Liver (tissue), 9 donors: ENCODE results near the gene XXYLT1. TPM values are rescaled to one million over a fixed set of nuclear protein-coding genes. Genes with fewer than 3 reads are reported as not detected.
A peak's percentile ranks its signal among the peaks of the same experiment; 100 is the strongest.

ENCODE experiments used
- DNase-seq: peaks from one replicate; pipeline ENCODE4 v3.0.0-alpha.2; 2017; ENCODE audit warnings: low spot score
- H3K27ac ChIP-seq, 2 donors: one replicate each; pipeline ENCODE4 v1.7.0; 2013; ENCODE audit warnings: inconsistent platforms in 2 of 2, low read length in 2 of 2, control low read depth in 1 of 2, low read depth in 1 of 2, mild to moderate bottlenecking in 1 of 2
- H3K27me3 ChIP-seq, 4 donors: one replicate each; pipeline versions ENCODE4 v1.6.1 to v1.7.0; 2013; ENCODE audit warnings: low read length in 3 of 4, inconsistent platforms in 1 of 4, mild to moderate bottlenecking in 1 of 4, moderate library complexity in 1 of 4; ENCODE audit not compliant: control insufficient read depth in 4 of 4, insufficient read depth in 4 of 4
- H3K36me3 ChIP-seq, 4 donors: one replicate each; pipeline versions ENCODE4 v1.6.1 to v1.7.0; 2013; ENCODE audit warnings: low read length in 3 of 4, mild to moderate bottlenecking in 3 of 4, low read depth in 1 of 4, moderate library complexity in 1 of 4; ENCODE audit not compliant: control insufficient read depth in 4 of 4, insufficient read depth in 3 of 4
- H3K4me1 ChIP-seq, 4 donors: one replicate each; pipeline versions ENCODE4 v1.6.1 to v1.7.0; 2013; ENCODE audit warnings: low read length in 3 of 4, mild to moderate bottlenecking in 3 of 4, moderate library complexity in 1 of 4; ENCODE audit not compliant: control insufficient read depth in 4 of 4, insufficient read depth in 4 of 4
- H3K4me3 ChIP-seq, 3 donors: one replicate each; pipeline versions ENCODE4 v1.6.1 to v1.7.0; 2013; ENCODE audit warnings: low read length in 3 of 3, control low read depth in 1 of 3, low read depth in 1 of 3, mild to moderate bottlenecking in 1 of 3
- H3K9ac ChIP-seq, 2 donors: one replicate each; pipeline ENCODE4 v1.7.0; 2013; ENCODE audit warnings: low read length in 2 of 2, mild to moderate bottlenecking in 2 of 2, moderate library complexity in 2 of 2, control low read depth in 1 of 2, low read depth in 1 of 2
- H3K9me3 ChIP-seq, 4 donors: one replicate each; pipeline versions ENCODE4 v1.6.1 to v1.7.0; 2013; ENCODE audit warnings: low read length in 3 of 4; ENCODE audit not compliant: control insufficient read depth in 4 of 4
- CTCF ChIP-seq: fragments of 150-350 bp; IDR thresholded peaks from 2 replicates; pipeline ENCODE4 v1.5.1; 2017; ENCODE audit warnings: improper control_type of control experiment, low read depth, low read length; ENCODE audit not compliant: missing input control
- EGR1 ChIP-seq, 2 donors: IDR thresholded peaks; 2 replicates each; pipeline ENCODE4 v1.6.1; 2016 to 2018; ENCODE audit warnings: antibody characterized with exemption in 2 of 2, low read depth in 2 of 2
- FOXA1 ChIP-seq: IDR thresholded peaks from 2 replicates; pipeline ENCODE4 v1.6.1; 2016; ENCODE audit warnings: antibody characterized with exemption
- FOXA2 ChIP-seq: IDR thresholded peaks from 2 replicates; pipeline ENCODE4 v1.6.1; 2016; ENCODE audit warnings: antibody characterized with exemption
- GABPA ChIP-seq, 2 donors: IDR thresholded peaks in 1 of 2; conservative IDR thresholded peaks in 1 of 2; 2 replicates each; pipeline ENCODE4 v1.6.1; 2016; ENCODE audit warnings: antibody characterized with exemption in 2 of 2, mild to moderate bottlenecking in 1 of 2, moderate library complexity in 1 of 2
- HNF4A ChIP-seq, 2 donors: conservative IDR thresholded peaks; 2 replicates each; pipeline ENCODE4 v1.6.1; 2016; ENCODE audit warnings: antibody characterized with exemption in 2 of 2, mild to moderate bottlenecking in 2 of 2
- HNF4G ChIP-seq: IDR thresholded peaks from 2 replicates; pipeline ENCODE4 v1.6.1; 2016; ENCODE audit warnings: antibody characterized with exemption
- MAX ChIP-seq: IDR thresholded peaks from 2 replicates; pipeline ENCODE4 v1.6.1; 2016; ENCODE audit warnings: antibody characterized with exemption
- NR2F2 ChIP-seq: IDR thresholded peaks from 2 replicates; pipeline ENCODE4 v1.6.1; 2016; ENCODE audit warnings: antibody characterized with exemption
- RAD21 ChIP-seq, 2 donors: IDR thresholded peaks; 2 replicates each; pipeline ENCODE4 v1.6.1; 2016; ENCODE audit warnings: antibody characterized with exemption in 2 of 2, mild to moderate bottlenecking in 2 of 2
- REST ChIP-seq: IDR thresholded peaks from 2 replicates; pipeline ENCODE4 v1.6.1; 2016; ENCODE audit warnings: antibody characterized with exemption, mild to moderate bottlenecking
- SP1 ChIP-seq: IDR thresholded peaks from 2 replicates; pipeline ENCODE4 v1.6.1; 2018; ENCODE audit warnings: antibody characterized with exemption, mild to moderate bottlenecking
- TAF1 ChIP-seq: conservative IDR thresholded peaks from 2 replicates; pipeline ENCODE4 v1.6.1; 2016; ENCODE audit warnings: antibody characterized with exemption, mild to moderate bottlenecking
- YY1 ChIP-seq: IDR thresholded peaks from 2 replicates; pipeline ENCODE4 v1.6.1; 2016; ENCODE audit warnings: antibody characterized with exemption, mild to moderate bottlenecking
- ZBTB33 ChIP-seq: IDR thresholded peaks from 2 replicates; pipeline ENCODE4 v1.6.1; 2016; ENCODE audit warnings: antibody characterized with exemption
- WGBS: extraction: QIAGEN DNeasy Blood & Tissue Kit; methylation state at CpG from one replicate; pipeline ENCODE4 v1.1.7; 2013; 5-methylcytosine and 5-hydroxymethylcytosine counted together
- polyA plus RNA-seq, 2 donors: library from polyadenylated mRNA; stranded (reverse) in 1 of 2; unstranded in 1 of 2; fragments of 200-250 nt in 1 of 2; fragments of >200 nt in 1 of 2; fragmentation: Nextera tagmentation in 1 of 2; extraction: Ambion mirVana in 1 of 2; gene quantifications; one replicate each; pipeline versions ENCODE4 v1.2.1 to v1.2.3, GENCODE V29; 2013 to 2015
- total RNA-seq, 2 donors: library from RNA; depleted of rRNA; stranded (reverse); fragments of >200 nt; gene quantifications; one replicate each; pipeline ENCODE4 v1.2.3, GENCODE V29; 2014
- donor health status: healthy.
- donor health status: healthy.
- donor health status: healthy.
- donor health status: healthy.
- donor health status: healthy.

XXYLT1 gene
- total and polyA plus RNA-seq, 4 donors: 0.93 to 7.6 (median 2.8) TPM

- no peak for TF ChIP-seq TAF1
- no peak for TF ChIP-seq RAD21 (IDR thresholded peaks at IDR 0.05)
- no peak for TF ChIP-seq REST
- TF ChIP-seq MAX: no peak
- no peak for TF ChIP-seq SP1
- no peak for TF ChIP-seq HNF4A (conservative IDR thresholded peaks at IDR 0.05)
- no peak for TF ChIP-seq FOXA2
- no peak for TF ChIP-seq GABPA (IDR thresholded peaks at IDR 0.05 in 1 of 2, conservative IDR thresholded peaks at IDR 0.05 in 1 of 2)
- TF ChIP-seq FOXA1: no peak
- no peak for TF ChIP-seq YY1
- no peak for TF ChIP-seq EGR1 (IDR thresholded peaks at IDR 0.05; ENCODE audit: low read depth in 2 of 2)
- no peak for TF ChIP-seq HNF4G
- no peak for TF ChIP-seq CTCF
- no peak for TF ChIP-seq NR2F2
These were observed 21.7 kb downstream of the XXYLT1 start for GRCh38 chr3:195249057-195249770.

GRCh38 chr3:195248281-195248680 is 22.7 kb downstream of the XXYLT1 start:
- Histone ChIP-seq H3K4me1 (no peaks in the 10 kb centered on the region), H3K4me3 (no peak overlapping the region), H3K27ac (no peak overlapping the region), H3K36me3 (no peaks in the 10 kb centered on the region), H3K9me3 (no peaks in the 10 kb centered on the region), H3K27me3 (no peaks in the 10 kb centered on the region), H3K9ac (no peak overlapping the region)
- peak; percentile 25 for DNase-seq
- 98% methylated on average over 8 of the region's 8 CpGs for WGBS
- TF ChIP-seq REST: no peak
- no peak for TF ChIP-seq TAF1
- no peak for TF ChIP-seq CTCF
- no peak for TF ChIP-seq YY1
- no peak for TF ChIP-seq NR2F2
- TF ChIP-seq ZBTB33: no peak

More at GRCh38 chr3:195249057-195249770, 21.7 kb downstream of the XXYLT1 start:
- Histone ChIP-seq H3K27me3 (no peaks in the 10 kb centered on the region), H3K9ac (no peak overlapping the region), H3K36me3 (no peaks in the 10 kb centered on the region), H3K9me3 (no peaks in the 10 kb centered on the region), H3K4me1 (no peaks in the 10 kb centered on the region), H3K27ac (no peak overlapping the region), H3K4me3 (no peak overlapping the region)
- WGBS: 97% methylated on average over 21 of the region's 21 CpGs
- DNase-seq: no peak
